GM03348 (cell line): ENCODE measurements around the gene FBN1.

Source experiments
- DNase-seq: peaks from one replicate; pipeline ENCODE4 v3.0.0; 2012; ENCODE audit warnings: low spot score

FBN1 gene

GRCh38 chr15:48652510-48653076 is 7.1 kb upstream of the FBN1 start:
- no peak for DNase-seq

DNA sequence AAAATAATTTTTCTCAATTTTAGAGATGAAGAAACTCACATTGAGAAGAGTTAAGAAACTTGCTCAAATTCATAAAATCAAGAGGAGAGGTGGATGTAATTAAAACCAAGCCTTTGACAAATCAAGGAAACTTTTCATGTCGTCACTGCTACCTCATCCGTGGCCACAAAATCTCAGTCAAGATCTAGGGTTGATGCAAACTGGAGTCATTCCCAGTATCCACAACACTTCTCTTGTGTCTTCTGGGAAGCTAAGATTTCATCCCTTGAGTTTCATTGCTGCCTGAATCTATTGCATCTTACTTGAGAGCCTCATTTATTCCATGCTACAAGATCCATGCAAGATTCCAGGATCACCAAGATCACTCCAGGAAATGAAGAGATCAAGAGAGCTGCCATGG is 5.4 kb upstream of the FBN1 start:
- DNase-seq = no peak

GRCh38 chr15:48647962-48648361 is 2.5 kb upstream of the FBN1 start:
- peak; percentile 62 for DNase-seq

- DNase-seq = no peak
Observed at GRCh38 chr15:48646331-48646730, 822 bp upstream of the FBN1 start.

DNA sequence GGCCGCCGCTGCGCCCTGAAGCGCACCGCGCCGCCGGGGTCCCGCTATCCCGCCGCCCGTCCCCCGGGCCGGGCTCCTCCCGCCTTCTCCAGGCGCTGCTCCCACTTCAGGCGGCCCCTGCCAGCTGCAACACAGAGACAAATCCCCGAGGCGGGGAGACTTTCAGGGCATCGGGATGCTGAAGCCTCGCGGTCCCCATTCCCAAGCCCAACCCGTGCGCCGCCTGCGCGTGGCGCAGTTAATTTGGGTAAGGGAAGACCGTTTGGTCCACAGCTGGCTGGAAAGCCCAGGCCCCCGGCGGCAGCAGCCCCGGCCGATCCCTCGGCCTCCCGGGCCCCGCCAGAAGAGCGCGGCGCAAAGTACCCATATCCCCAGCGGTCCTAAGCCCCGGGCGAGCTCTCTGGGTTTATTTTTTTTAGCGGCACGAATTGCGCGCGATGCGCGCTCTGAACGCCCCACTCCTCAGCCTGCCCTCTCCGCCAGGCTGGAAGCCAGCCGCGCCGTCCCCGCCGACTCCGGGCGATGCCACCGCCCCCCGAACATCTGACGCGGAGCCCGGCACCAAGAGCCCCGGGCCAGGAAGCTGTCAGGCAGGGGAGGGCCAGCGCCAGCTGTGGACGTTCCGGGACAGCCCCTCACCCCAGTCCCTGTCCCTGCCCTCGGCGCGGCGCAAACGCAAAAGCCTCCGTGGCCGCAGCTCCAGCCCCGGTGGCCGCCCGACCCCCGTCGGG is 517 bp downstream of the FBN1 start:
- peak; percentile 74 for DNase-seq

GRCh38 chr15:48644467-48644826 is 1.1 kb downstream of the FBN1 start:
- peak; percentile 25 for DNase-seq

DNA sequence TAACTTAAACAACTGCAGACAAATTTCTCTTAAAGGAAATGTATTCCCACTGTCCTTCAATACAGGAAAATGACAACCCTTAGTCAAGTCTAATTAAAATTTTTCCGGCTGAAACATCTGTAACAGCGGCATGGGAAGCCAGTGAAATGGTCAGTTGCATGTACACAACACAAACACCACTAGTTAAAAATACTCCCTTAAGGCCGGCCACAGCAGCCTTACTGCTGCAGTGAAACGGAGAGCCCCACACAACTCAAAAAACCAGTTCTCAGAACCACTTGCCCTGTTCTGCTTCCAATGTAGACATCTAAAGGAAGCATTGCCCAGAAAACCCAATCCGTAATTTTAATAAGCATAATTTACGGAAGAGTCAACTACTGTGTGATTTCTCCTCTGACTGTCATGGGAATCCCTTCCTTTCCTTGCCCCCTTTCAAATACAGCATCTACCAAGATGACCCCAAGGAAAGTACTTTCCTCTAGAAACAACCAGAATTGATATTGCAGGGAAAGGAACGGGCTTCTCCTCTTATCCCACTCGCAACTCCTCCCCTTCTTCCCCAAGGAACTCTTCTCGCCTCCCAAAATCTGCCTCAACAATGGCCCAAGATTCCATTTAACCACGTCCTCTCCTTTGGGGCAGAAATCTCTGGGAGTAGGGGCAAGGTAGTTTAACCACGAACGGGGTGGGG is 1.6 kb downstream of the FBN1 start:
- DNase-seq = no peak

DNA sequence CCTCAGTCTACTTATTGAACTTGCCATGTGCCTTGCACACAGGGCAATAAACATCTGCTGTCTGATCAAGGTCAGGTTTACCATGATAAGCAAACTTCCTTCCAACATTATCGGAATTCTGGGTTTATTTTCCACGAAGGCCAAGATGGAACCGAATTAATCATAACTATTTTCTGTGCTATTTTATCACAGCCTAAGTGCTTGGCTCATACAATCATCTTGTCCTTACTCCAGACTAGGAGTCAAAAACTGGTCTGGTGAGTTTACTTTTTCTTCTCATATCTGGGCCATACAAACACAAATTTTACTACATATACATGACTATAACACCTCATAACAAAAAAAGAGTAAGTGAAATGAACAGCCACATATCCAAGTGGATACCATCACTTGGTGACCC is 2.3 kb downstream of the FBN1 start:
- no peak for DNase-seq

DNA sequence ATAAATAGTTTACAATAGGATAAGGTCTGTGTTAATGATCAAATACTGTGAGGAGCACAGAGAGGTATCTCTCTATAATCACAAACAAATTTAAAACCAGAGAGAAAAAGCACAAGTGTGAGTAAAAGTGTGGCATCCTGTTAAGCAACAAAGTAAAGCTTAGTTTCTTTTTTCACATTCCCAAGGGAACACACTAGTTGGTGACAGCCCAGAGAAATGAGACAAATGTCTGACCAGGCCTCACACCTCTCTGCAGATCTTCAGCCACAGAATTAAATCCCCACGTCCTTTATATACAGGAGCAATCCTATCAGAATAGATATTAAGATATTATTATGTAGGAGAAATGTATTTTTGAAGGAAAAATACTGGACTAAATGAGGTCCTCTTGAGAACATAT is 2.7 kb downstream of the FBN1 start:
- no peak for DNase-seq

- DNase-seq = no peak
Observed at GRCh38 chr15:48641416-48641815, 4.1 kb downstream of the FBN1 start.

DNA sequence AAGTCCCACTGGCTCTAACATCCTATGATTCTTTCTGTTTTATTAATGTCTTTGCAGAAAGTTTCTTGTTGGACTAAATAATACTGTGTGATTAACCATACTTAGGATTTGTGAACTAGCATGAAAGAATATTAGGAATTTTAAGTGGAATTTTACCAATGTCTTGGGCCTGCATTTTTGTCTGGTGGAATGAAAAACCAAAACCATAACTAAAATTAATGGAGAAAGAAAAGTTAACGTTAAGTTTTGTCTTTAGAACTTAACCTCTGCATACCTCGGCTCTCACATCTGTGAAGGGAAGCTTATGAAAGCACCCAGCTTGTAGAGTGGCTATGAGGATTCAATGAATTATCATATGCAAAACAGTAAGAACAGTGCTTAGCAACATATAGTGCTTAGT is 6.5 kb downstream of the FBN1 start:
- DNase-seq = no peak

DNA sequence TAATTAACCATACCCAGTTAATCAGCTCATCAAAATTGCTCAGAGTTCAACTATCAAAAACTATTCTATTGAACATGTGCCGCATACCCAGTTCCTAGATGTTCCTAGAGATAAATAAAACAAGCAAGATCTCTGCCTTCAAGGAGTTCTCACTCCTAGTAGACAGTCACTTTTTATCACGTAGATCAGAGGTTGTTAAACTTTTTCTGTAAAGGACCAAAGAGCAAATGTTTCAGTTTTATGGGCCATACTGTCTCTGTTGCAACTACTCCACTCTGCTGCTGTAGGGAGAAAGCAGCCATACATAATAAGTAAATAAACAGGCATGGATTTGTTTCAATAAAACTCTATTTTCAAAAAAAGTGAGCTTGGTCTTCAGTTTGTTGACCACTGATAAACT is 7.9 kb downstream of the FBN1 start:
- no peak for DNase-seq

GRCh38 chr15:48636511-48636910 is 9.0 kb downstream of the FBN1 start:
- peak; percentile 39 for DNase-seq

DNA sequence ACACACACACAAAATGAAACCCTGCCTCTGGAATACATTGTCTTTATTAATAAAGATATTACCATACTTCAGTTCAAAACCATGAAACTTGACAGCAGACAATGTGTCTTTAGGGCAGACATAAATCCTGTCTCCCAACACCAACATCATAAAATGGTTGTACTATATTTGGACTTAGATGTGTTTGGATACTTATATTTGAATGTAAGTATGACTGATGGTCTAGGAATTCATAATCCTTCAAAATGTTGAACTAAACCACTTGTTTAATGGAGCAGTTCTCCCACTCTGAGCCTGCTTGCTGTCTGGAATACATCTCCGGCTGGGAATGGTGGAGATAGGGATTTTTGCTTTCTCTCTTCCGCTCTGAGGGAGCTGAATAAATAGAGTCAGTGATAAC is 10.6 kb downstream of the FBN1 start:
- DNase-seq = peak; percentile 26

DNA sequence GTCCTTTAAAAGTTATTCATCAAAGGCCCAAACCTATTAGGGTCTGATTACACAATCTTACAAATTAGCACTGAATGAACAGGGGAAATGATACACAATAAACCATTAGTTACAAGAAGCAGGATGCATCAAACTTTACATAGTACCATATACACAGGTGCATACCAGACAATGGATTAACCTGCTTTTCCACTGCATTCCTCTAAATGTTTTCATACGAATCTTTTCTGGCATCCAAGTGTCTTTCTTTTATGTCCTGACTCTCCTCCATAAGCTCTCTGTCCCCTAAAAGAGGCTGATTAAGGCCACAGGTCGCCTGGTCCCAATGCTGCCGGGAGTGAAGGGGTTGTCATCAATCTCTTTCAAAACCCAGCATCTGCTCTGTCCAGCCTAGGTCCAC is 11.4 kb downstream of the FBN1 start:
- no peak for DNase-seq

DNA sequence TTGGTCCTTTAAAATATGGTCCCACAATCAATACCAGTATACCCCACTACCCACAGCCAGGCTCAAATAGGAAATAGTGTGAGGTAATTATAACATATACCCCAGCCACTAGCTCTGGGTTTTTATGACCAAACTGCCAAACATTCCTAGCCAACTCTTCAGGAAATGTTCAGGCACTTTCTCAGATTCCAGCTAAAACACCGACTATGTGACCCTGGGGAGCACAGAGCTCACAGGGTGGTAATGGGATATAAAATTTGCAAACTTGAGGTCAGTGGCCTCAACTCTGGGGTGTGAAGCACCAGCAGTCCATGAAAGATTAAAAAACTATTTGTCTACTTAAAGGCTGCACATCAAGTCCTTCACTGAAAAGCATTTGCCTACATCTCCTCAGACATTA is 12.9 kb downstream of the FBN1 start:
- no peak for DNase-seq

- no peak for DNase-seq
Observed at GRCh38 chr15:48631176-48631770, 14.2 kb downstream of the FBN1 start.

DNA sequence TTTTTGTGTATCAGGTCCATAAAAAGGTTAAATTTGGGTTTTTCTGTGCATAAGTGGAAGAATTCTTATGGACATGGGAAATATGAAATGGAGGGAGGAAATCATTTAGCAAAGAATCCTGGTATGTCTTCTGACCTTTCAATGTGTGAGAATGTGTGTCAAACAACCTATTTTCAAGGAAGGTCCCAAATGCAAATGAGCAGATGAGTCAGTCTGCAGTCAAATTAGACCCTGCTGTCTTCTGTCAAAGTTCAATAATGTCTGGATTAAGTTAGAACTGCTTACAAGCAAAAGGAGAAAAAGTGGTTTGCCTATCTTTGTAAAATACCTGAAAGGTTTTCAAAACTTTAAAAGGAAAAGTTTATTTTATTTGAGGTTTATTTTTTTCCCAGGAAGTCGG is 15.3 kb downstream of the FBN1 start:
- no peak for DNase-seq

GRCh38 chr15:48628832-48629231 is 16.7 kb downstream of the FBN1 start:
- no peak for DNase-seq

- peak; percentile 65 for DNase-seq
Observed at GRCh38 chr15:48627260-48627940, 18.1 kb downstream of the FBN1 start.

- DNase-seq = no peak
Observed at GRCh38 chr15:48625126-48625525, 20.4 kb downstream of the FBN1 start.

- DNase-seq = no peak
Observed at GRCh38 chr15:48624700-48625099, 20.8 kb downstream of the FBN1 start.

DNA sequence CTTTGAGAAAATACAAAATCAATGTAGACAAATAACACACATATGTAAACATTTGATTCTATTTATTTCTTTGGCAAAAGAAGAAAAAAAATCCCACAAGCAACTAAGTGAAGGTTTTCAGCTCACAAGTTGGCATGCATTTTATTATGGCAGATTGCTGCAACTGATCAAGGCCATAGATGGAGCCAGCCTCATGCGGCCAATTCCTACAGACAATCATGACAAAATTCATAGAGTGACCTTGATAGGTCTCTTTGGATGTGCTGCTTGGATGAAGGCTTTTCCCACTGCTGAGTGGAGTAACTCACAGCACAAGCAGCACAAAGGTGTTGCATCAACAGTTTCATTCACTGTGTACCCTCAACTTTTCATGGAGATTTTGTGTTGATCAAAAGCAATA is 22.1 kb downstream of the FBN1 start:
- DNase-seq = no peak
